Left hindlimb (tissue), 1 donor: ENCODE data around the gene HOXA3.

Experiments used
- DNase-seq: peaks from one replicate; pipeline ENCODE4 v3.0.0-alpha.2; 2018

HOXA3 gene

DNA sequence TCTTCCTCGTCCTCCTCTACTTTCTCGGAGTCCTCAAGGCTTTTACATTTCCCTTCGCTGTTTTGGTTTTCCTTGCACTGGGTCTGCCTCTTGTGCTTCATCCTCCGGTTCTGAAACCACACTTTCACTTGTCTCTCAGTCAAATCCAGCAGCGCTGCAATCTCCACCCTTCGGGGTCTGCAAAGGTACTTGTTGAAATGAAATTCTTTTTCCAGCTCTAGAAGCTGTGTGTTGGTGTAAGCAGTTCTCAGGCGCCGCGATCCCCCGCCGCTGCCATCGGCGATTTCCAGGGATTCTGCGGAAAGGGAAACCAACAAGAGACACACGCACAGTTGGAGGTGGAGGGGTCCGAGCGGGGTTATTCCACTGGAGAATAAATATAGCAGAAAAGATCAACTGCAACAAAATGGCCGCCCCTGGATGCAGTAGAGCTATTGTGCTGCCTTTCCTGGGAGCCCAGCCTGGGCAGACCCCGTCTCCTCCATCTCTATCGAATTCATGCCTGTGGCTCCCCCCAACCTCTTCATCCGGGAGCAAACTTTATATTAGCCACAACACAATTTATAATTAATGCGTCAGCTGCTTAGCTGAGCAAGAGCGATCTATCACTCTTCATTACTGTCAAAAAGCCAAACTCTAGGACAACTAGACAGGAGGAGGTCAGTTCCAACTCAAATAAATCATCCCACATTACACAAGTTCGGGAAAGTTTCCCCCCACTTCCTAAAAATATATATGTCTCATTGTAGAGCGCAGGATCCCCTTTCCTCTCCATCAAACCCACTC lies 51.0 kb downstream of the HOXA3 start:
- peak; percentile 35 for DNase-seq

DNA sequence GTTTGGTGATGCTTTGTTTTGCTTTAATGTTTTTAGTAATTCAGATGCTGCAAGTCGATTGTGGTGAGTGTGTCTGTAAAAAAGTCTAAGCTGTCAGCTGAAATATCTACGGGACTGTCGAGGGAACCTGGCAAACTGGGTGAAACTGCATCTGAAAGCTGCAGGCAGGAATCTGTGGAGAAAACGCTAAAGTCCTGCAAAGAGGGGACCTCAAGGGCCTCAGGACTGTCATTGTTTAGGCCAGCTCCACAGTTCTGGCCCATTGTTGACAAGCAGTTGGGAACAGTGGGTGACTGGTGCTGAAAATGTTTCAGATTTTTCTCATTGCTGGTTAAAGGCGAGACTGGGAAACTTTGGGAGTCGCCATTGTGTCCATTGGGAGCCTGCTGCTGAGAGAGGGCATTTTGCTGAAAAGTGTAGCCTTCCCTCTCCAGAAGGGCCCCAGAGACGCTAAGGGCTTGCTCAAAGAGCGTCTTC lies 51.7 kb downstream of the HOXA3 start:
- no peak for DNase-seq

DNA sequence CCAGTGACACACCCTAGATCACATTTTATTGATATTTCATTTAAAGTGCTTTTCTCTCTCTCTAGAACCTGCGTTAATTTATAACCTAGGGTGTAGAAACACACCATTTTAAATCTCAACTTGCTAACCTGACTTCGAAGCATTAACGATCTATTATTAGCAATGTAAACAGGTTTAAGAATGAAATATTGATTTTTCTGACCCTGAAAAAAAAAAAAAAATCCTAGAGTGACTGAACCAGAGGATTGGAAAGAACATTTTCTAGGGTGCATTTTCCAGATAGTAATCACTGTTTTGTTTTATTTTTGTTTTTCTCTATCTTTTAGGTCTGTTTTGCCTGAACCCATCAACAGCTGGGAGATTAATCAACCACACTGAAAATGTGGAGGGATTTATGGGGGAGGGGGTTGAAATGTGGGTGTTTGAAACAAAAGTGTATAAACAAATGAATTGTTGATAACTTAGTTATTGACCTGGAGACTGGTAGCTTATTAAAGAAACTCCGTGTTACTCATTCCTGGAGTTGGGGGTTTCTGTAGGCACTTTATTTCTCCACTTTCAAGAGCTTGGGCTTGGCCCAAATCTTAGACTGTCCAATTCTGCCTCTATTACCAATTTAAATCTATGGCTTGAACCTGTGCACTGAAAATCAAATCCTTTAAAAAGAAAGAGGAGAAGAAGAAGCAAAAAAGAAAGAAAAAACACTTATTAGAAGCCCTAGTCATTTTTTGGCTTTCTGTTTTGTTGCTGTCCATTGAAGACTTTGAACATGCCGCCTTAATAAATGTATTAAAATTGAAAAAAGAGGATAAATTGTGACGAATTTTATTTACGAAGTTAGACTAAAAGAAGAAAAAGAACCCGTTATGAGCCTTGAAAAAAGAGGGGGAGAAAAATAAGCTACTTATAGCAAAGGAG lies 52.7 kb downstream of the HOXA3 start:
- DNase-seq, result no peak

DNA sequence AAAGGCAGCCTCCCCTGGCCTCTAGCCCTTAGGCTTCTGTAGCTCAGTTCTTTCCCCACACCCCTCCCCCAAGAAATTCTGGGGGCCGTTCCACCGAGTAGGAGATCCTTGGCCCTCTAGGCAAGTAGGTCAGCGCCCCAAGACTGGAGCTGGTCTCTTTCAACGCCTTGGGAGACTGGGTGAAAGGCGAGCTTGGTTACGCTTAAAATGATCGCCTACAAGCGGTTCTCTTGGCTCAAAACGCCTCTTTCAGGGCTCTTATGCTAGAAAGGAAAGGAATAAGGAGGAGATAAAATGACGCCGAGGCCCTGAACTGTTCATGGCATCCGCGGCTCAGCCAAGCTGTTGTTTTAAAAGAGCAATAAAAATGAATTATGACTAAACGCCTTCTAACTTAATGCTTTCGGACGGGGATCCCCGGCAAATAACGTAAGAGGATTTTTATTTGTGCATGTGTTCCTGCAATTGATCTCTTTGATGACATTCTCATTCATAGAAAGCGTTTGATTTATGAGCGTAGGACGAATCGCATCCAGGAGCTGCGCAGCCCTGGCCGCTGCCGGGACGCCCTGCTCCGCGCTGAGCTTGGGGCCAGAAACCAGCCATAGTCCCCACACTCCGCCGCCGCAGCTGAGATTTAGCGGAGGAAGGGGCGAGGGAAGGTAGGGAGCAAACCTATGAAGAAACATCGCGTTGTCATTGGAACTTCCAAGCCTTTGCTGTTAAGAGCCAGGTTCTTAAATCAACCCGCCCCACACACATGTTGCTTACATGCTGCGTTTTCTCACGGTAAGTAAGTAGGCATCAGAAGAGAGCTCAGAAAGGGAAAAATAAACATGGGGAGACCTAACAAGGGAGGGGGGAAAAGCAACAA lies 53.6 kb downstream of the HOXA3 start:
- DNase-seq, result peak; percentile 54

DNA sequence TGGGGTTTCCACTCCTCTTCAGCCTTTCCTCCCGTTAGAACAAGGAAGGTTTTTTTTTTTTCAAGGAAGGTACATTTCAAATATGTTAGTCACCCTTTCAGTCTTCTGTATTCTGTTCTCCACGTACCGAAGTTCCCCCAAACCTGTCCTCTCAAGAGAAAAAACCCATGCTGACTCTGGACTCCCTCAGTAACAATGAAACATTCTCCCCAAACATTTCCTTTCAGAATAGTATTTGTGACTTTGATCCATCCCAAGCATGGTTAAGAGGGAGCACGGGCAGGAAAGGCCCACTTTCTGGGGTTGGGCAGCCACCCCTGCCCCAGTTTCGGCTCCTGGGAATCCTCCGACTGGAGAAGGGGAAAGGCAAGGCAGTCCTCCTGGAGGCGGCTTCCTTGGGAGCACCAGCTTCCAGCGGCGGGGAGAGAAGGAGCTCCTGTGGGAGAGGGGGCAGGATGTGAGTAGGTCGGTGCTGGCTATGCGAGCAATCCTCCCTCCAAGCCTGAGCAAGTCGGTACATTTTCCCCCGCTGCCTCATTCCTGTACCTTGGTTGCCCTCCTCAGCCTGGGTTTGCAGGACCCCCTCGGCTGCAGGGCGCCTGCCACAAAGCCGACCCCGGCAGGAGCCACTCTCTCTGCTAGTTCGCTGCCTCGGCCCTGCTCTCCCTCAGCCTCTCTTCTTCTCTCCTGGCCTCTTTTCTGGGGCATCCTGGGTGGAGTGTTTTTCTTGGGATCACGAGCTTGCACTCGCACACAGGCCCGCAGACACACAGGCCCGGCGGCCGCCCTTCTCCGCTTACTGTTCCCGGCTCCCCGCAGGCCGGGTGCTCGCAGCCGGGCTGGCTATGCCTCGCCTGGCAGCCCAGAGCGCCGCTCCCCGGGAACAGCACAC lies 54.5 kb downstream of the HOXA3 start:
- no peak for DNase-seq

DNA sequence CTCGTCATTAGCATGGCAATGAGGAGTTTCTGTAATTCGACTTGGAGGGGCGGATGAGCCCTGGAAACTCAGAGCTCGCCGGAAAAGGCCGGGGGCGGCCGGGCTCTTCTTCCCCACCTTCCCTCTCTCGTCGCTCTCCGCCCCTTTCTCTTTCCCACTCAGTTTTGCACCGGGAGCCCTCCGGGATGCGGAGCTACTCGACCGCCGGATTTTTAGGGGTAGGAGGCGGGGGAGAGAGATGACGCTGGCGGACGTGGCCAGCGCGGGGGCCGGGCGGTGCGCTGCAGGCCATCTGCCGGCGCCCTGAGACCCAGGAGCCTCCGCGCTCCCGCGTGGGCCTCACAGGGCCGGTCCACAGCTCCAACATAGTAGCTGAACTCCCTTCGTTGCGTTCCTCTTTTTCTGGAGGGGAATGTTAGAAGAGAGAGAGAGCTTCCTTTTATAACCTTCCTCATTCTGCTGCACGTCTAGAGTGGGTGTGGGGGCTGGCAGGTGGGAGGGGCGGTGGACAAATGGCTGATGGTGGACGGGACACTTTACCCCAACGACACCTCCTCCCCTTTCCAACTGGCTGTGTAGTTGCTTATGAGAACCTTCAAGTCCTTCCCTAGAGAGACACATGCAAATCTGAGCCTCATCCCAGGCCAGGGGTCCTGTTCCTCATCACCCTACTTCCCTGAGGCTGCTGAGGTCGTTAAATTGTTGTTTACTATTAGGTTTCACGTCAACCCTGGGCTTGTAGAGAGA lies 55.4 kb downstream of the HOXA3 start:
- peak; percentile 72 for DNase-seq

DNA sequence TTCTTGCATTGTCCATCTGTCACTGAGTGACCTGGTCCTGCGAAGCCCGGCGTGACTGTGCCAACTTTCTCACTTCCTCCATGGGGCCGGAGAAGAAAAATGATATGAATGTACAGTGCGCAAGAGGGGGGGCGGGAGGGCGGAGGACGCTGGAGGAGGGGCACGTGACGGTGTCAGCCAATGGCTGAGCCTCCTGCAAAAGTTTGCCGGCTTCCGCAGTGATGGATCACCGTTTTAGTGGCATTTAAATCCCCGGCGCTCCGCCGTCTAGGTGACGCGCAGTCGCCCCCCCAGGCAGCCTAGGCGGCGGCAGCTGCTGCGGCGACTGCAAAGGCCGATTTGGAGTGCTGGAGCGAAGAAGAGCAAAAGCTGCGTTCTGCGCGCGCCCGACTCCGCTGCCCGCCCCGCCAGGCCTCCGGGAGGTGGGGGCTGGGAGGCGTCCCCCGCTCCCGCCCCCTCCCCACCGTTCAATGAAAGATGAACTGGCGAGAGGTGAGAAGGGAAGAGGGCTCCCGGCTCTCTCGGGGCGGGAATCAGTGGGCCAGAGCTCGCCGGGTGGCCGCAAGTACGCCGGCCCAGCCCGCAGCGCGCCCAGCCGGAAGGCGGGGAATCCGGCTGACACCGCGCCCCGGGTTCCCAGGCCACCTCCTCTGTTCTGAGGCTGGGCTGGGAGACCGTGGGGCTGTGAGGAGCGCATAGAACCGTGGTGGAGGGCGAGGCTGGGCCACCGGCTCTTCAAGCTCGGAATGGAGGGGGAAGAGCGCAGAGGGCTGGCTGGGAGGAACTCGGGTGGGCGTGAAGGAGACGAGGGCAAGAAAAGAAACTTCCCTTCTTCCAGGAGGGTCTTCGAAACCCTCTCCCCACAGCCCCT lies 56.3 kb downstream of the HOXA3 start, which contains the start of gene HOXA1:
Gene HOXA1 (minus strand): TSS at position 104 of the 871 bp plus-strand sequence. CDS start 88 bp downstream, at position 16.
- peak; percentile 90 for DNase-seq

DNA sequence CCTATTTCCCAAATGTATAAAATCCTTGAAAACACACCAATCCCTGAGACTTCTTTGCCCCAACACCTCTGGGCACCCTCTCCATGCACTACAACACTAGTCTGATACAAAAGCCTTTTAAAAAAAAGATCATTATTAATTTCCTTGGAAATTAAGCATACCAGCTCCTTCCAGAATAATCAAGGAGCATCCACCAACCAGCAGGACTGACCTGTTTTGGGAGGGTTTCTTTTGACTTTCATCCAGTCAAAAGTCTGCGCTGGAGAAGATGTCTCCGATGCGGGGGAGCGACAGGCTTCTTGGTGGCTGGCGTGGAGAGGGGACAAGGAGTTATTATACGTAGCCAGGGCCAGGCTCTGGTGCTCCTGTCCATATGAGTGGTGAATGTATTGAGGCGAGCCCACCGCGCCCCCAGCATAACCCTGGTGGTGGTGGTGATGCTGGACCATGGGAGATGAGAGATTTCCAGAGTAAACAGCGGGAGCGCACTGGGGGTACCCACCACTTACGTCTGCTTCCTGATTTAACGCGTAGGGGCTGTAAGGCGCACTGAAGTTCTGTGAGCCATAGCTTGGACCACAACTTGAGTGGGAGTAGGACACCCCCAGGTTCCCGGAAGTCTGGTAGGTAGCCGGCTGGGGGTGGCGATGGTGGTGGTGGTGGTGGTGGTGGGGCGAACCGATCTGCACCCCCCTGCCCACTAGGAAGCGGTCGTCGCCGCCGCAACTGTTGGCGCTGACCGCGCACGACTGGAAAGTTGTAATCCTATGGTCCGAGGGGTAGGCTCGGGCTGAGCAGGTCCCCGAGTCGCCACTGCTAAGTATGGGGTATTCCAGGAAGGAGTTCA lies 57.1 kb downstream of the HOXA3 start:
- DNase-seq, result no peak

DNA sequence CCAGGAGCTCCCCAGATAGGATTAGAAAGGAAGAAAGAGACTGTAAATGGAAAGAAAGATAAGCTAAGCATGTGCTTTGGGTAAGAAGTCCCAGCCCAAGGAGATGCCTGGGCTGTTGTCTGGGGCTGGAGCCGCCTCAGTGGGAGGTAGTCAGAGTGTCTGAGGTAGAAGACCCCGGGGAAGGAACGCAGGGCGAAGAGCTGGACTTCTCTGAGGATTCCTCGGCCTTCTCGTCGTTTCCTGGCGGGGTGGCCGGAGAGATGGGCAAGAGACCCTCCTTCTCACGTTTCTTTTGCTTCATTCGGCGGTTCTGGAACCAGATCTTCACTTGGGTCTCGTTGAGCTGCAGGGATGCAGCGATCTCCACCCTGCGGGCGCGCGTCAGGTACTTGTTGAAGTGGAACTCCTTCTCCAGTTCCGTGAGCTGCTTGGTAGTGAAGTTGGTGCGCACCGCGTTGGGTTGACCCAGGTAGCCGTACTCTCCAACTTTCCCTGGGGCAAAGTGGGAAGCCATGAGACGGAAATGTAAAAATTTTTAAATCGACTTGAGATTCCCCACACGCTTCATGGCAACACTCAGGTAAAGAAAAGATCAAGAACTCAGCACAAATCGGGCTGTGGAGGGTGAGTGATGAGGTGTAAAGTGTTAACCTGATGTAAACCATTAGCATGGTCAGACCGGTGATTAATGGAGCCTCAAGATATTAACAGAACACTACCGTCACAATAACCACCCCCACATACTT lies 57.9 kb downstream of the HOXA3 start:
- no peak for DNase-seq

DNA sequence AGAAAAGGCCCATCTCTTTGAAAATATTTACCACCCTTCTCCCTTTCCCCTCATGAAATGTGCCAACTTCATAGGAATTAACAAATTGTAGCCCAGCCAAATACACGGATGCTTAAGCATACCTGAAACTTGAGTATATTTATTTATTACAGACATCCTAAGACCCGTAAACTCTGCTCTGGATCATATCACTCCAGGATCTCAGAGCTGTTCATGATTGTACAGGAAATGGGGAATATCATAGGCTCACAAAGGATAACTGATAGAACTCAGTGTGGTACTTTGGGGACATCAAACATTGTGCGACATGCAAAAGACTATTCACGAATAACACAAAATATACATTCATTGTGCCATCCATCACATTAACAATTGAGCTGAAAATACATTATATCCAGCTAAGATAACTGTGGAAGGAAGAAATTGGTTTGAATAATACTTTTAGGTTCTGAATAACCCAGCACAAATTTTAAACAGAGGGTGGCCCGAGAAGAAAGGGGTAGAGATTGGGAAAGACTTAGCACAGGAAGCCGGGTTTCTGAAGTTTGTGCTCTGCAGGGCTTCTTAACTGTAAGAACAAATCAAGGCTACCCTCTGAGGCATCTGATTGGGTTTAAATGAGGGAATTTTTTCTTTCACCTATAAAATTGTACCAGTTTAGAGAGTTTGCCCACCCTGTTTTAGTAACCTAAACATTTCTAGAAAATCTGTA lies 59.0 kb downstream of the HOXA3 start:
- DNase-seq, result no peak

DNA sequence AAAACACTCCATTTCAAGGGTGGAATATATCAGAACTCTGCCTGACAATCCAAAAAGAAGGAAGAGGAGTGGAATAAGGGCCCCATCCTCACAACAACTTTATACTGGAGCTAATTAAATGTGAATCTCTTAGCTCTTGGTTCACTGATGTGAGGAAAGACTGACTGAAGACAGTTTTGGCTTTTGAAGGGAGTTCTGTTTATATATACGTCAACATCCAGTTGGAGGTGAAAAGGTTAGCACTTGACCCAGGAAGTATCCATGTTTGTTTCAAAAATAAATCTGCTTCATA lies 59.6 kb downstream of the HOXA3 start:
- no peak for DNase-seq

DNA sequence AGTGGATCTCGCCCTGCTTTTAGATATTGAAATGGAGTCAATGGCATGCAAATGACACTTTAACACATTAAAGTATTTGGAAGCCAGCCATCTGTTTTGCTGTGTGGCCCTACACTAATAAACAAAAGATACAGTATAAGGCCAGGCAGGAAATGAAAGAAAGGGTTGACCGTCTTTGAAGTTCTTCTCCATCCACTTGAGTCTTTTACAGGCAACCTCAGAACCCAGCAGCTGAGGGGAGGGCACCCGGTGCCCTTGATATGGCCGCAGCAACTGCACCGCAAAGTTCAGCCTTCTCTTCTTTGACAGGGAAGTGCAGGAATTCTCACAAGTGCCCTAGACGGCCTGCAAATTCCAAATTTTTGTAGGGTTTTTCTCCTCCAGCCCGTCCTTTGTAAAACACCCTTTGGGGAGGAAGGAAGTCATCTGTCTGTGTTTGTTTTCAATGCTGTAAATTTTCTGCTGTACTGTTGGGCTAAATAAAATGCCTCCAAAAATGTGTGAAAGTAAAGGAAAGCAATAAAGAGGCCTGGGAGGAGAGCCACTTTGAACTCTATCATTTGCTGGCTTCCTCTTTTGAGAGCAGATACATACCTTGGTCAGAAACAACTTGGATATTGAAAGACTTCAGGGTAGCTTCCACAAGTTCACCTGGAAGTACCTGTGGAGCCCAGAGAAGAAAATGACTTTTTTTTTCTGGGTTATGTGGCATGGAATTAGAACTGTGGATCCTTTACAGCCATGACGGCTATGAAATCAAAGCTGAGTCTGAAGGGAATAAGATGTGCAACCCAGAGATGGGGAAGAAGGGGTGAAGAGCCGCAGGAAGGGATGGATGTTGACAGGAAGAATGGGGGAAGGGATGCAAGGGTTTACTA lies 60.2 kb downstream of the HOXA3 start:
- no peak for DNase-seq

DNA sequence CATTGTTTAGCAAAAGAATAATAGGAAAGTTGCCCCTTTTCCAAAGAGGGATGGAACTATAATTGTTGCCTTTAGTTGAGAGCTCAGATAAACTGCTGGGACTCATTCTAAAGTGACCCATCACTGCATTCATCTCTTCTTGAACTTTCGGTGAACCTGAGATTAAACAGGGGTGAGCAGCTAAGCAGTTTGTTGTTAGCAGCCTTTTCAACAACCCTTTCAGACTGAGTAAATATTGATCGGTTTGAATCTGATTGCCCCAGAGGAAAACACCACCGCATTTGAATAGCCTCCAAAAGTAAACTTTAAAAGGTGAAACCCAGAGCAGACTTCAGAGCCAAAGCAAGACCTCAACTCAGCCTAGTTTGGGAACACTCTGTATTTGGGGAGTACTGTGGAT lies 61.3 kb downstream of the HOXA3 start:
- DNase-seq, result no peak

DNA sequence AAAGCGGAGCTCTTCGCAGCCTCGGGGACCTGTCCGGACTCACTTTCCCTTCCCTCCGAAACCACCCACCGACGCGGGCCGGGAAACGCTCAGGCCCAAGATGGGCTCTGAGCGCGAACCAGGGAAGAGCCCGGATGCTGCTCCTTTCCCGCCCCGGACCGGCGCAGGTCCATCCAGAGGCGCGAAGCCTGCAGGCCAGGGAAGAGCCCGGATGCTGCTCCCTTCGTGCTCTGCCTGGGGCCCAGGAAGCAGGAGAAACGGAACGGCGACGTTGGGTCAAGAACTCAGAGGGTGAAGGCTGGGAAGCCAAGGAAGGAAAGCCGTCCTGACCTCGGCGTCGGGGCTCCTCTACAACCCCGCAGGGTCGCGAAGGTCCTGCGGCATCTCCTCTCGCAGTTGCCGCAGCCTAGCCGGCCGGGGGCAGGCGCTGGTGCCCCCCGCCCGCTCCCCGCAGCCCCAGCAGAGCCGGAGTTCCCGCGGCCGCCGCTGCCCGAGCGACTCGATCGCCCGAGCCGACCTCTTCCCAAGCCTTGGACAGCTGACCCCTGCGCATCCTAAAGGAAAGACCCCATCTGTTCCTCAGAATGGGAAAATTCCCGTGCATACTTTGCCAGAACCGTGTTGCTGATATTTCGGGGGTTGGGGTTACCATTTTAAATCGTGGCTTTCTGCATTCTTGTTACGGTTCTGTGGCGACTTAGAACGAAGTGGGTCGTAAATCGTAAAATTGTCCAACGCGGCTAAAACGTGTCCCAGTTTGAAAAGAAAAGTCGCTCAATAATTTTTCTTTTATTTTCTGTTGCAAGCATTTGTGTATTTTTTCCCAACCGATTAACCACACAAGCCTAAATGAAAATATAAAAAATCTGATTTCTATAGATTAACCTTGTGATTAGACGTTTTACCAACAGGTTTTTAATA lies 64.1 kb downstream of the HOXA3 start:
- no peak for DNase-seq

DNA sequence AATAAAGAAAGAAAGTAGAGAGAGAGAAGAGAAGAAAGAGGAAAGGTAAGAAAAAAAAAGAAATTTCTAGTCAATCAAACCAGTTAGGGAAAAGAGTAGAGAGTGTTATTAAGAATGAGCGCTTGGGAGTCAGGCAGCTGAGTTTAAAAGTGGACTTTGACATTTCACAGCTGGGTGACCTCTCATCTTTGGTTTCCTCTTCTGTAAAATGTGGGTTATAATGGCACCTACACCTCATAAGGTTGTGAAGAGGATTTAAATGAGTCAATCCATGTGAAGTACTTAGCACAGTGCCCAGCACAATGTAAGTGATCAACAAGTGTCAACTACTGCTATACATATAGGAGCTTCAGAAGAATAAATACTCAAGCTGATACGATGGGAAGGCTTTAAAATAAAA lies 68.7 kb downstream of the HOXA3 start:
- DNase-seq, result no peak

DNA sequence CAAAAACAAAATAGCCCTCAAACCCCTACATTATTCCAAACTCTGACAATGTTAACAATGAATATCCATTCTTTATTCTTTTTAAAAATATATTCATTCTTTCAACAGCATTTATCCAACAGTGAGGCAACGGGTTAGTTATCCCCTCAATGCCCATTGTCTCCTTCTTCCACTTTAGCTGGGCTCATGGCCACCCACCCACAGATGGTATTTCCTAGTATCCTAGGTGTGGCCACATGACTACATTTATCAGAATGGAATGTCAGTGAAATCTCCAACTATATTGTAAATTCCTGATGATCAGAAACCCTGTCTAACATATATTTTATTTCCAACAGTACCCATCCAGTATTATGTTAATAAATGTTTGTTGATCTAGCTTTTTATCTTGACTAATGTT lies 70.2 kb downstream of the HOXA3 start:
- DNase-seq, result no peak
